GM21526 (cell line): Measurements from ENCODE around the gene PYHIN1.

ENCODE experiments used
- ATAC-seq: cut with Tn5 transposase; IDR thresholded peaks from one replicate; pipeline ENCODE4 v1.9.1; 2021; ENCODE audit warnings: moderate library complexity; ENCODE audit not compliant: unreplicated experiment, low FRiP score

The PYHIN1 gene

DNA sequence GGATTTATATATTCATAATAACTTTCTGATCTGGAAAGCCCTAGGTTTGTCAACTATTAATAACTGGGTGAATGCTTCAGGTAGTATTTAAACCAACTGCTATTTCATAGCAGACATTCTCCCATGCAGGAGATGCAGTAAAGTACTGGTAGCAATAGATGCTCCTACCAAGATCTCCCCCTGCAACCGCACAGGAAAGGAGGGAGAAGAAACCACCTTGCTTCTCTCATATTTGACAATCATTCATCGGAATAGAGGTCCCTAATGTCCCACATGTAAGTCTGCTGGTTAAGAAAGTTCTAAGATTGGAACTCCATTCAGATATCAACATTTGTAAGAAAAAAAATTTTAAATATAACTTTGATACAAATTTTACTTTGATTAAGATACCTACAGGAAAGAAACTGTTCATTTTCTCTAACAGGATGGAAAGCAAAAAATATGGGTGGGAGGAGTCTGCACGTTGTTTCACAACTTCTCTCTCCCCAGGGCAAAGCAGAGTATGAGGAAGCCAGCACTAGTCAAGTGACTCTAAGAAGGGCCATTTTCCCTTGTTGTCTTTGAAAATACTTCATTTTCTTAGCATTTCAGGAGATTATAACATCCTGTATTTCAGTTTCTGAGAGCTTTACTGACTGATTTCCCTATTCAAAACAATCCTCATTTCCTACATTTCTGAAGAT, at the start of gene PYHIN1:
TSS of gene PYHIN1 (plus strand) at position 498 of the 683 bp plus-strand sequence. CDS start 5,359 bp downstream, outside the sequence.
- ATAC-seq: no peak

- no peak for ATAC-seq
Measured at GRCh38 chr1:158893654-158894053, 37.7 kb upstream of the PYHIN1 start.

DNA sequence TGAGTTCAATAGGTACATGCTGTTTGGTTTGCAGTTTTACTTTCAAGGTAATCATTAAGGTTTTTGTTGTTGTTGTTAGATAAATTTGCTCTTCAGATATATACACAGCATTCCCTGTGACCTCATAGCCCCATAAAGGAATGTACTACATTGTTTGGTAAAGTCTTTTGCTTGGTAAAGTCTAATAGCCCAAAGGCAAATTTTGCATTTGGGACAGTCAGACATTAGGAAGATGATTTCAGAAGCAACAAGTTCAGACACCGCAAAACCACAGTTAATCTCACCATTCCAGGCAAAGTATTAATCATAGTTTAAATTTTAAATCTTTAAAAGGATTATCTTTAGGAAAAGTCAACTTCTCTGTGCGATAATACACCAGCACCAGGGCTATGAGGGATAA, 32.6 kb upstream of the PYHIN1 start:
- no peak for ATAC-seq

DNA sequence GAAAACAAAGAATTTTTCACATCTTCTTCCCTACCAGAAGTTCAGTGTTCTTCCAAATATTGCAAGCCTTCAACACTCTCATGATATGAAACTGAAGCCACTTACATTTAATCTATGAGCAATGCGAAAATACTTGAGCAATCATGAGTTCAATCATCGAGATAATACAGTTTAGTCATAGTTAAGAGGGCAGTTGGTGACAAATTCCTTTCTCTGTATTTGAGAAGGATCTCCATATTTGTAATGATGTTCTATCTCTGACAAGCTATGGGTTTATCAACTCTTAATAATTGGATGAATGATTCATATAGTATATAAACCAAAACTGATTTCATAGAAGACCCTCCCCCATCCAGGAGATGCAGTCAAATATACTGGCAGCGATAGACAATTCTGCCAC, 29.7 kb upstream of the PYHIN1 start:
- ATAC-seq: no peak

- ATAC-seq: no peak
Measured at GRCh38 chr1:158916085-158916484, 15.3 kb upstream of the PYHIN1 start.

GRCh38 chr1:158924677-158925076, 6.7 kb upstream of the PYHIN1 start:
- no peak for ATAC-seq

DNA sequence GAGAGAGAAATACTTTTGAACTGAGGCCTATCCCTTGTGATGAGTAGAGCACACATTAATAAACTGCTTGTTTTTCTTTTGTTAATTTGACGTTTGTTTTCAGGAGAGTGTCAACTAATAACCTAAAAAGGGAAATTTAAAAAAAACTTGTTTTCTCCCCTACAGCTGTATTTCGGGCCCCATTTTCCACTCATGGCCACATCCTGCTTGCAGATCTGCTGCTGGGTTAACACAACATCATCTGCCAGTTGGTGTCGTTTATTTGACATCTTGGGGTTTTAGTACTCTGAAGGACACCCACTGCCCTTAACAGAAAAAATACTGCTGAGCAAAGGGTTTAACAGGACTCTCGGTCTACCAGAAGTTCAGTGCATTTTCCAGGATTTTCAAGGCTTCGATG, 848 bp upstream of the PYHIN1 start:
- ATAC-seq: no peak

DNA sequence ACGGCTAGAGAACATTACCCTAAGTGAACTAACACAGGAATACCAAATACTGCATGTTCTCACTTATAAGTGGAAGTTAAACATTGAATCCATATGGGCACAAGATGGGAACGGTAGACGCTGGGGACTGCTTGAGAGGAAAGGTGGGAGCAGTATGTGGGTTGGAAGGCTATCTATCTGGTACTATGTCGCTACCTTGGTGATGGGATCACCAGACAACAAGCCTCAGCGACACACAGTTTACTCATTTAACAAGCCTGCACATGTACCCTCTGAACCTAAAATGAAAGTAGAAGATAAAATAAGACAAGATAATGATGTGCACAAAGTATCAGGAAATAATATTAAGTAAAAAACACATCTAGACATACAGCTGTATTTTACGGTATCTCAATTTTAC, 819 bp downstream of the PYHIN1 start:
- no peak for ATAC-seq

- no peak for ATAC-seq
Measured at GRCh38 chr1:158933621-158934020, 2.3 kb downstream of the PYHIN1 start.

- ATAC-seq: no peak
Measured at GRCh38 chr1:158939180-158939579, 7.8 kb downstream of the PYHIN1 start.

GRCh38 chr1:158941317-158941716, 10.0 kb downstream of the PYHIN1 start:
- ATAC-seq: no peak

GRCh38 chr1:158942490-158942889, 11.1 kb downstream of the PYHIN1 start:
- ATAC-seq: no peak

DNA sequence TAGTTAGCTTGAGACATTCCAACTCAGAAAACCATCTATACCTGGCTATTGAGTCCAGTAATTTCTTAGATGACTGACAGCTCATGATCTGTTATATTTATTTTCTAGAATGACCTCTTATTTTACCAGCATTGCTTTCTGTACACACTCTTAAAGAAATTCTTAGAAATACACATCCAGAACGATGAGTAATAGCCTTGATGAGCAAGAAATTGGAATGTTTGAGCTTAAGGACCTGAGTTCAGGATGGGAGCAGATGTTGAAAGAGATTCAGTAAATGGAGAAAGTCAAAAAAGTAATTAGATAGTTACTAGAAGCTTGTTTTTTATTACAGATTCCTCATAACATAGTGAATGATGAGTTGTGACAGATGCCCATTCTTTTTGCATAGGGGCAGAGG, 11.7 kb downstream of the PYHIN1 start:
- no peak for ATAC-seq

DNA sequence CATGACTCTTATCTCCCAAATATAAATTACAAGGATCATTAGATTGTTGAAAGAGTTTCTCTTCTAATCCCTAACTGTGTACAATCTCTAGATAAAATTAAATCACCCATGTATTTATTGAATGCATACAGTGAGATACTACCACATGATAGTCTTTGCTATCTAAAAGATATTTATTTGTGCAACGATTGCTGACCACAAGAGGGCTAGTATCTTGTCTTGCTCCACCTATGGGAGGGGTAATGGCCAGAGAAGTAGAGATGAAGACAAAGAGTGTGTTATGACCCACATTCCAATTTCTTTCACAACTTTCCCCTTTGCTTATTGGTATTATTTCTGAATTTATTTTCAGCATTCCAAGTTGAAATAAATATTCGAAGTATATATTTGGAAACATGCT, 13.7 kb downstream of the PYHIN1 start:
- ATAC-seq: no peak

GRCh38 chr1:158946785-158947184, 15.4 kb downstream of the PYHIN1 start:
- no peak for ATAC-seq

- peak; percentile 94 for ATAC-seq
Measured at GRCh38 chr1:158951956-158952355, 20.6 kb downstream of the PYHIN1 start.

DNA sequence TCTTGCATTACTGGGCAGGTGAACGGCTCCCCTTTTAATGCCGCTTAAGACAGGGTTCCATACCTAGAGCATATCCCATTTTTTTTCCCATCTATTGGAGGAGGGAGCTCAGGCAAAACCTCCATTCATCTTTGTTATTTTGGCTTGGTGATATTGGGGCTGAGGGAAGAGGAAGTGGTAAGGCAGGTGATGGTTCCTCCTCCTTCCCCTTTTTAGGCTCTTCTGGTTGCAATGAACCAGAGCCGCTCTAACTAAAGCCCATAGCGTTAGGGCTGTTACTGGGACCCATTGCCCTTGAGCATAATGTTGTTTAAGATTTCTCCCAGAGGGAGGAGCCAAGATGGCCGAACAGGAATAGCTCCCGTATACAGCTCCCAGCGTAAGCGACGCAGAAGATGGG, 21.1 kb downstream of the PYHIN1 start:
- ATAC-seq: peak; percentile 93

GRCh38 chr1:158961178-158961577, 29.8 kb downstream of the PYHIN1 start:
- ATAC-seq: no peak

DNA sequence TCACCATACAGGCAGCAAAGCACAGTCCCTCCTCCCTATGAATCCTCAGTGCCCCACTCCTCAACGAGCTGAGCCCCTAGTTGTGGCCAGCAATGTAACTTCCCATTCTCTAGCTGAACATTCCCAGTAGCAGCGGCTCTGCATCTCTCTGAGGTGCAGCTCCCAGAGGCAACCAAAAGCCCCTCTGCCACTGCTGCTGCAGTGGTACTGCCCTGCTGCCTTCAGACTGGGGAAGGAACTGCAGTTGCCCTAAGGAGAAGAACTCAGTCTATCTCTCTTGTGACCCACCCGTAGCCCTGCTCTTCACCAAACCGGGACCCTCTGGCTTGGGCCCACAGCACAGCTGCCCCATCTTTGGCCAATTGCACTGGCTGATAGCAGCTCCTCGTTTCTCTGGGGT, 31.6 kb downstream of the PYHIN1 start:
- ATAC-seq: no peak

GRCh38 chr1:158969166-158969565, 37.8 kb downstream of the PYHIN1 start:
- no peak for ATAC-seq

GRCh38 chr1:158969855-158970254, 38.5 kb downstream of the PYHIN1 start:
- ATAC-seq: no peak

DNA sequence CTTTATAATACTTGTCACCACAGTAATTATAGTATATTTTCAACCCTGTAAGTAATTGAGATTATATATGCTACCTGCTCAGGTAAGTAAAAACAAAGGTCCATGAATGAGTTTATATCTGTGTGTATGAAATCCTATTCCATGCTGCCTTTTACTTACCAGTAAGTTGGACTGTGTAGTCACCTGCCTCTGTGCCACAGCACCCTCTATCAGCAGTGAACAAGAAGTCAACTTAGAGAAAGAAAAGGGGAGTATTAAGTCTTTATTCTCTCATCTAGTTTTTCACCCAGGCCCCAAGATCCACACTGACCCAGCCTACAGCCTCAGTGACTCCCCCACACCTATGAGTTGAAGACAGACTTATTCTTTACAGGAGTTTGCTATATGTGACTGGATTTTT, 41.5 kb downstream of the PYHIN1 start:
- ATAC-seq: no peak

GRCh38 chr1:158976219-158976618, 44.9 kb downstream of the PYHIN1 start:
- ATAC-seq: no peak
